Gastroesophageal sphincter (tissue), 4 donors: ENCODE measurements around the gene DNAAF1. TPM values are rescaled to one million over a fixed set of nuclear protein-coding genes. Genes with fewer than 3 reads are reported as not detected.

ENCODE experiments used
- ATAC-seq: fragments of 150-250 bp; one replicate; pipeline ENCODE4 v1.9.1; 2016; ENCODE audit warnings: mild to moderate bottlenecking, moderate library complexity
- H3K27ac ChIP-seq, 4 donors: fragments of 200-600 bp; sonication (generic) in 3 of 4; 1 replicate in 3 of 4; 2 replicates in 1 of 4; pipeline ENCODE4 v1.5.1; 2016 to 2019
- H3K27me3 ChIP-seq: fragments of 200-600 bp; sonication (generic); one replicate; pipeline ENCODE4 v1.5.1; 2019
- H3K36me3 ChIP-seq, 2 donors: fragments of 200-600 bp; sonication (generic); one replicate each; pipeline ENCODE4 v1.5.1; 2019; ENCODE audit warnings: control low read depth in 1 of 2
- H3K4me1 ChIP-seq, 3 donors: fragments of 200-600 bp; sonication (generic); 1 replicate in 2 of 3; 2 replicates in 1 of 3; pipeline ENCODE4 v1.5.1; 2016 to 2019; ENCODE audit warnings: control low read depth in 2 of 3
- H3K4me3 ChIP-seq, 2 donors: fragments of 200-600 bp; sonication (generic); one replicate each; pipeline ENCODE4 v1.5.1; 2019; ENCODE audit warnings: mild to moderate bottlenecking in 1 of 2, moderate library complexity in 1 of 2
- H3K9me3 ChIP-seq, 3 donors: fragments of 200-600 bp; sonication (generic); one replicate each; pipeline ENCODE4 v1.5.1; 2017 to 2019; ENCODE audit warnings: control low read depth in 2 of 3
- EP300 ChIP-seq: sonication (generic); formaldehyde crosslinking; IDR thresholded peaks from one replicate; pipeline ENCODE4 v1.6.1; 2017; ENCODE audit warnings: antibody characterized with exemption, mild to moderate bottlenecking
- POLR2A ChIP-seq, 2 donors: fragments of 450-650 bp; IDR thresholded peaks; one replicate each; pipeline ENCODE4 v1.6.1; 2017; ENCODE audit warnings: antibody characterized with exemption in 2 of 2, mild to moderate bottlenecking in 2 of 2, moderate library complexity in 1 of 2
- POLR2AphosphoS5 ChIP-seq: sonication (generic); formaldehyde crosslinking; IDR thresholded peaks from one replicate; pipeline ENCODE4 v1.6.1; 2017; ENCODE audit warnings: antibody characterized with exemption
- WGBS, 2 donors: methylation state at CpG; one replicate each; pipeline ENCODE4 v1.1.5; 2018; ENCODE audit warnings: low coverage in 1 of 2; 5-methylcytosine and 5-hydroxymethylcytosine counted together
- total RNA-seq, 4 donors: library from RNA; depleted of rRNA; stranded (reverse); fragments of >200 nt; gene quantifications; one replicate each; pipeline ENCODE4 v1.1.0, GENCODE V29; 2016
- TF ChIP-seq, protein P1 (sequence below), 4 experiments: fragments of 200-600 bp in 2 of 4; fragments of 450-650 bp in 2 of 4; sonication (generic) in 1 of 4; IDR thresholded peaks; one replicate each; pipeline ENCODE4 v1.5.1; 2017 to 2019; ENCODE audit warnings: antibody characterized with exemption in 4 of 4, mild to moderate bottlenecking in 2 of 4, moderate library complexity in 2 of 4

DNAAF1 gene
- total RNA-seq, 4 donors from 2014 or later = 0.27 TPM; not detected in 3

DNA sequence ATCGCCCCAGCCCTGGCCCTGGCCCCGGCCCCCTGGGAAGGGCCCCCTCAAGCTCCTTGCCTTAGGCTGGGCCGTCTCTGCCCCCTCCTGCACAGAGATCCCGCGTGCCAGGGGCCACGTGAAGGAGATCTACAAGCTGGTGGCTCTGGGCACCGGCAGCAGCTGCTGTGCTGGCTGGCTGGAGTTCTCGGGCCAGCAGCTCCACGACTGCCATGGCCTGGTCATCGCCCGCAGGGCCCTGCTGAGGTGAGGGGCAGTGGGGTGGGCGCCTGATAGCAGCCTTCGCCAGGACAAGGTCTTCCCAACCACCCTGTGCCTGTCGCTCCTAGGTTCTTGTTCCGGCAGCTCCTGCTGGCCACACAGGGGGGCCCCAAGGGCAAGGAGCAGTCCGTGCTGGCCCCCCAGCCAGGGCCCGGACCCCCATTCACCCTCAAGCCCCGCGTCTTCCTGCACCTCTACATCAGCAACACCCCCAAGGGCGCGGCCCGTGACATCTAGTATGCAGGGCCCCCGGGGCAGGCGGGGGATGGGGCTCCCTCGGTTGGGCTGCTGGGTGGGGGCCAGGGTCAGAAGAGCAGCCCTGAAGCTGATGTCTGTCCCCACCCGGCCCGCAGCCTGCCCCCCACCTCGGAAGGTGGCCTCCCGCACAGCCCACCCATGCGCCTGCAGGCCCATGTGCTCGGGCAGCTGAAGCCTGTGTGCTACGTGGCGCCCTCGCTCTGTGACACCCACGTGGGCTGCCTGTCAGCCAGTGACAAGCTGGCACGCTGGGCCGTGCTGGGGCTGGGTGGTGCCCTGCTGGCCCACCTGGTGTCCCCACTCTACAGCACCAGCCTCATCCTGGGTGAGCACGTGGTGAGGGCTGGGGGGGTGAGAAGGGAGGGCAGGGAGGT is 50.3 kb downstream of the DNAAF1 start:
- Histone ChIP-seq H3K9me3 (no peaks in the 10 kb centered on the region), H3K27me3 (peaks cover 34% of the 10 kb centered on the region), H3K27ac (no peak overlapping the region), H3K4me3 (no peak overlapping the region), H3K36me3 (no peaks in the 10 kb centered on the region), H3K4me1 (no peaks in the 10 kb centered on the region)
- no CpG with 5 or more reads among the region's 38 CpGs for WGBS, 2 donors
- no peak for ATAC-seq
- no peak for TF ChIP-seq POLR2A (IDR thresholded peaks at IDR 0.05)
- TF ChIP-seq POLR2AphosphoS5 = no peak
- TF ChIP-seq, protein P1, sequence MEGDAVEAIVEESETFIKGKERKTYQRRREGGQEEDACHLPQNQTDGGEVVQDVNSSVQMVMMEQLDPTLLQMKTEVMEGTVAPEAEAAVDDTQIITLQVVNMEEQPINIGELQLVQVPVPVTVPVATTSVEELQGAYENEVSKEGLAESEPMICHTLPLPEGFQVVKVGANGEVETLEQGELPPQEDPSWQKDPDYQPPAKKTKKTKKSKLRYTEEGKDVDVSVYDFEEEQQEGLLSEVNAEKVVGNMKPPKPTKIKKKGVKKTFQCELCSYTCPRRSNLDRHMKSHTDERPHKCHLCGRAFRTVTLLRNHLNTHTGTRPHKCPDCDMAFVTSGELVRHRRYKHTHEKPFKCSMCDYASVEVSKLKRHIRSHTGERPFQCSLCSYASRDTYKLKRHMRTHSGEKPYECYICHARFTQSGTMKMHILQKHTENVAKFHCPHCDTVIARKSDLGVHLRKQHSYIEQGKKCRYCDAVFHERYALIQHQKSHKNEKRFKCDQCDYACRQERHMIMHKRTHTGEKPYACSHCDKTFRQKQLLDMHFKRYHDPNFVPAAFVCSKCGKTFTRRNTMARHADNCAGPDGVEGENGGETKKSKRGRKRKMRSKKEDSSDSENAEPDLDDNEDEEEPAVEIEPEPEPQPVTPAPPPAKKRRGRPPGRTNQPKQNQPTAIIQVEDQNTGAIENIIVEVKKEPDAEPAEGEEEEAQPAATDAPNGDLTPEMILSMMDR (IDR thresholded peaks at IDR 0.05) = no peak
- TF ChIP-seq EP300 = no peak

DNA sequence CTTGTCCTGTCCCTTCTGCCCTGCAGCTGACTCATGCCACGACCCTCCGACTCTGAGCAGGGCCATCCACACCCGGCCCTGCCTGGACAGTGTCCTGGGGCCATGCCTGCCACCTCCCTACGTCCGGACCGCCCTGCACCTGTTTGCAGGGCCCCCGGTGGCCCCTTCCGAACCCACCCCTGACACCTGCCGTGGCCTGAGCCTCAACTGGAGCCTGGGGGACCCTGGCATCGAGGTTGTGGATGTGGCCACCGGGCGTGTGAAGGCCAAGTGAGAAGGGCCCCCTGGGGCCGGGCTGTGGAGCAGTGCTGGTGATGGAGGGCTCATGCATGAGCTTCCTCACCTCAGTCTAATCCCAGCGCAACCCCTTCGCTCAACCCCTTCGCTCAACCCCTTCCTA is 51.0 kb downstream of the DNAAF1 start:
- no peak overlapping the region for H3K4me3 ChIP-seq
- WGBS, 2 donors = no CpG with 5 or more reads among the region's 16 CpGs

DNA sequence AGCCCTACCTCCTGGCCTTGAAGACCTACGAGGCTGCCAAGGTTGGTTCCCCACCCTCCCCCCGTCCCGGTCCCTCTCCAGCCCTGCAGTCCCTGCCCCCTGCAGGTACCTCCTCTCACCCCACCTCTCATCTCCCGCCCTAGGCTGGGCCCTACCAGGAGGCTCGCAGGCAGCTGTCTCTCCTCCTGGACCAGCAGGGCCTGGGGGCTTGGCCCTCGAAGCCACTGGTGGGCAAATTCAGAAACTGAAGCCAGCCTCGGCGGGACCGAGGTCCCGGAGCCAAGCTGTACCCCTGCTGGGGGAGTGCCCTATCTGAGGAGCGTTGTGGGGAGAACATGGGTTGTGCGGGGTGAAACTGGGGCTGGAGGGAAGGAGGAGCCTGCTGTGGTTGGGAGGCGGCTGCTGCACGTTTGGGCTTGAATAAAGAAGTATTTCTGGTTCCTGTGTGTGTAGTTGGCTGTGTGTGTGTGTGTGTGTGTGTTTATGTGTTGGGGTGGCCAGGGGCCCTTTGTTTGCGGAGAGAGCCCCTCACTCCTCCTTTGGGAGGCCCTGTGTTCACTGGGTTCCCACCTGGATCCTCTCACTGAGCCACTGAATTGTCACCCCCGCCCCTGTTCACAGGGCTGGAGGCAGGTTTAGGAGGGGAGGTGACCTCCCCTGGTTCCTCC is 51.8 kb downstream of the DNAAF1 start:
- ATAC-seq = no peak
- H3K9me3 ChIP-seq = no peaks in the 10 kb centered on the region
- no peak overlapping the region for H3K4me3 ChIP-seq
- H3K27ac ChIP-seq = no peak overlapping the region
- no peaks in the 10 kb centered on the region for H3K4me1 ChIP-seq
- WGBS, 2 donors = 64 to 80% methylated on average over 1 to 7 of the region's 16 CpGs
- peaks cover 34% of the 10 kb centered on the region for H3K27me3 ChIP-seq
- H3K36me3 ChIP-seq = no peaks in the 10 kb centered on the region
- TF ChIP-seq POLR2A (IDR thresholded peaks at IDR 0.05) (no peak), POLR2AphosphoS5 (no peak), EP300 (no peak)
- TF ChIP-seq, protein P1 (IDR thresholded peaks at IDR 0.05) = no peak

More for the DNA sequence above, 51.0 kb downstream of the DNAAF1 start:
- no peak for ATAC-seq
- no peaks in the 10 kb centered on the region for H3K9me3 ChIP-seq
- TF ChIP-seq POLR2A (IDR thresholded peaks at IDR 0.05) = no peak
- TF ChIP-seq, protein P1 (IDR thresholded peaks at IDR 0.05) = no peak
- no peak for TF ChIP-seq POLR2AphosphoS5
- TF ChIP-seq EP300 = no peak
- no peak overlapping the region for H3K27ac ChIP-seq
- H3K27me3 ChIP-seq = peaks cover 34% of the 10 kb centered on the region
- no peaks in the 10 kb centered on the region for H3K4me1 ChIP-seq
- no peaks in the 10 kb centered on the region for H3K36me3 ChIP-seq

DNA sequence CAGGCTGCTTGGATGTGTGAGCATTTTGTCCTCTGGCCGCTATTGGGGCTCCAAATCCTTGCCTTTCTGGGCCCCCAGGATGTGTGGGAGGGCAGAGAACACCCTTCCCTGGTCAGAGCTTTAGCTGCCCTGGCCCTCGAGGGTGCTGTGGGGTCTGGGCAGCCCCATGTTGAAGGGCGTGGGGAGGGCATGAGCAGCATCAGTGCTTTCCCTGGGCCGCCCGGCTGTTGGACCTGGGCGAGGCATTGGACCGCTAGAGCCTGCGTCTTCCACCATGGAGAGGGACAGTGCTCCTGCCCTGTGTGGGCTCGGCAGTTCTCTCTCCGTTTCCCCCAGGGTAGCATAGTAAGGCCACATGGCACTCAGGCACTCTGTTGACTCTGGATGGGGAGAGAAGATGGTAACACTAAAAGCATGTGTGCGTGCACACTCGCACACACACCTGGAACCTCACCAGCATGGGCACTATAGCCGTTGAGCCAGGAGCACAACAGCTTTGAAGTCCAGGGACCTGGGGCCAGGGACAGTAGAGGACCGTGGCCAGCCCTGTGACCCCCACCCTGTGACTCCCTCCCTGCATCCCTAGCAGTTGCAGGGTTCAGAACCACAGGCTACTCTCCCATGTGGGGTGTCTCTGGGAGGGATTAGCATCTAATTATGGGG is 52.5 kb downstream of the DNAAF1 start:
- H3K4me1 ChIP-seq = no peaks in the 10 kb centered on the region
- TF ChIP-seq POLR2AphosphoS5 (no peak), EP300 (no peak), POLR2A (IDR thresholded peaks at IDR 0.05) (no peak)
- TF ChIP-seq, protein P1 (IDR thresholded peaks at IDR 0.05) = no peak
- no CpG with 5 or more reads among the region's 14 CpGs for WGBS, 2 donors
- no peaks in the 10 kb centered on the region for H3K9me3 ChIP-seq
- H3K27me3 ChIP-seq = peaks cover 34% of the 10 kb centered on the region
- no peak for ATAC-seq
- H3K27ac ChIP-seq = no peak overlapping the region
- H3K36me3 ChIP-seq = no peaks in the 10 kb centered on the region
- H3K4me3 ChIP-seq = no peak overlapping the region
